ENCODE data around the gene LRCH1. TPM values are rescaled to one million over a fixed set of nuclear protein-coding genes. Genes with fewer than 3 reads are reported as not detected.
A peak's percentile ranks its signal among the peaks of the same experiment; 100 is the strongest.

Gene LRCH1
- total RNA-seq, 1 experiment from 2014 or later = 11.8 TPM

DNA sequence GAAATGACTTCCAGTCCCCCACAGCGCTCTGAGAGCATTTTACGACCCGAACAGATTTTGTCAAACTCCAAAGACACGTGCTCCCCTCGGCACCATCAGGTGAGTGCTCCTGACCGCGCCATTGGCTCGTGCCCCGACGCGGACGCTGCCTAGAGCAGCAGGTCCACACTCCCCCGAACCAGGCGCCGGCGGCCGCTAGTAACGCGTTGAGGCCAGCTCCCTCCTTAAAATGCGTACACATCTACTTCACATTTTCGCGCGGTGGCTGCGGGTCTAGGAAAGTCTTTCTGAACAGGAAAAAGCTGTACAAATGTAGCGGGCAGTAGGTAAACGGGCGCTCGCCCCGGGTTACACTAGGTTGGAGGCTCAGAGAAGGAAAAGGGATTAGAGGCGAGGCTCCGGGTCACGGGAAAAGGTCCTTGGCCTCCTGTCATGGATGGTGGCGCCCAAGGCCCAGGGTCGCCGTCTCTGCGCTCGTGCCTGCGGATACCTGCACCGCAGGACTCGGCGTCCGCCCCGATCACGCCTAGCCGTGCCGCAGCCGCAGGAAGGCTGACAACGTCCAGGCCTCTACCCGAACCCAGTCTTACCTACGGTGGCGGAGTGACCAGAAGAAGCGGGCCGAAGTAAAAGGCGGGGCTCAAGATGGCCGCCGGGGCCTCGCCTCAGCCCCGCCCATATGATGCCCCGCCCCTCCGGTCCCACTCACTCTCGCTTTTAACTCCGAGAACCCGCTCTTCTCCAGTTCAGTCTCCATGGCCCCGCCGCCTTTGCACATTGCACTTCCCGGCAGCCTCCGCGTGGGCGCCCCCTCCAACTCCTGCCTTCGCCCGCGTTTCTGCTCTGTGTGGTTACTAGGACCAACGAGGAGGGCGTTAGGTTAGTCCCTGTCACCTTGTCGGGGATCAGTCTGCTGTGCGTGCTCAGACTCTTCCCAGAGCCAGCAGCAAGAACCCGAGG is 243.8 kb downstream of the LRCH1 start, which contains the start of gene ESD (continued):
- no peak for TF ChIP-seq JUN (CRISPR knock-in tag; IDR thresholded peaks at IDR 0.05)
- TF ChIP-seq, protein P1, sequence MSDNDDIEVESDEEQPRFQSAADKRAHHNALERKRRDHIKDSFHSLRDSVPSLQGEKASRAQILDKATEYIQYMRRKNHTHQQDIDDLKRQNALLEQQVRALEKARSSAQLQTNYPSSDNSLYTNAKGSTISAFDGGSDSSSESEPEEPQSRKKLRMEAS (CRISPR knock-in tag; IDR thresholded peaks at IDR 0.05) = peak; percentile 93
- TF ChIP-seq SP1 (CRISPR knock-in tag; conservative IDR thresholded peaks at IDR 0.05) = peak; percentile 44; the same call in 1 of the 2 replicates
- TF ChIP-seq EMX1 (CRISPR knock-in tag; IDR thresholded peaks at IDR 0.05) = 0 out of 2 replicates have a peak, but pooled peaks have one; percentile 40
- TF ChIP-seq PRRX2 (CRISPR knock-in tag; IDR thresholded peaks at IDR 0.05) = no peak

DNA sequence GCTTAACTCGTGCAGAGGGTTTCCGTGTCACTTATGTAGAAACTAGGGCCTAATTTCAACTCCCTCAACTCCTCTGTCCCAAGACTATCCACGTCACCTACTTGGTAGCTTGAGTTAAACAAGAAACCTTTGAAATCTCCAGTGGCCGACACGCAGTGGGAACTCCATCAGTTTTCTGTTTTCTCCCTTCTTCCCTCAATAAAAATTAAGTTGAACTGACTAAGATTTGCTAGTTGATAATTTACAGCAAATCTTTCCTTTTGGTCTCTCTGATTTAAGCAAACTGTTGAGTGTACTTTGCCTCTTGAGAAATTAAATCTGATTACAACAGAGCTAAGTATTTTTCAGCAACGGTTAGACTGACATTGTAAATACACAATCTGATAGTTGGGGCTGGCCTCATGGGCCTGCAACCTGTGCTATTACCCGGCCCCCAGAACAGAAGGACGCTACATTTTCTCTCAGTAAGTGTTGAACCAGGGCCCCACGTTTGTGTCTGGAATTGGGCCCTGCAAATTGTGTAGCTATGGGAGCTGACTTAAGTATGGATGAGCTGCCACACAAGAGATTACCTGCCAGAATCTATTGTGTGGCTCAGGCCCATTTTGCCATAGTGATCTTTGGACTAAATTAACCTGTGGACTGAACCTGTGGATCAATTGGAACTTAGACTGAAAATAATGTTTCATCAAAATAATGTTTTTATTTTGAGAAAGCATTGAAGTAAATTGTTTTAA is 244.7 kb downstream of the LRCH1 start:
- no peaks in the 10 kb centered on the region for H3K9me3 Mint-ChIP-seq
- peaks cover 34% of the 10 kb centered on the region for H3K4me1 Mint-ChIP-seq
- peak overlapping the region; percentile 69; the same call in 1 of the 2 replicates for H3K27ac Mint-ChIP-seq
- H3K36me3 Mint-ChIP-seq = no peaks in the 10 kb centered on the region
- CTCF ChIA-PET = no interaction called here
- POLR2A ChIA-PET = no interaction called here
- no peaks in the 10 kb centered on the region for H3K27me3 Mint-ChIP-seq (ENCODE audit: low read depth)
- DNase-seq (ENCODE audit: low spot score) (no peak), ATAC-seq (no peak)
- H3K4me3 Mint-ChIP-seq = peak overlapping the region; percentile 90
- TF ChIP-seq, protein P2, sequence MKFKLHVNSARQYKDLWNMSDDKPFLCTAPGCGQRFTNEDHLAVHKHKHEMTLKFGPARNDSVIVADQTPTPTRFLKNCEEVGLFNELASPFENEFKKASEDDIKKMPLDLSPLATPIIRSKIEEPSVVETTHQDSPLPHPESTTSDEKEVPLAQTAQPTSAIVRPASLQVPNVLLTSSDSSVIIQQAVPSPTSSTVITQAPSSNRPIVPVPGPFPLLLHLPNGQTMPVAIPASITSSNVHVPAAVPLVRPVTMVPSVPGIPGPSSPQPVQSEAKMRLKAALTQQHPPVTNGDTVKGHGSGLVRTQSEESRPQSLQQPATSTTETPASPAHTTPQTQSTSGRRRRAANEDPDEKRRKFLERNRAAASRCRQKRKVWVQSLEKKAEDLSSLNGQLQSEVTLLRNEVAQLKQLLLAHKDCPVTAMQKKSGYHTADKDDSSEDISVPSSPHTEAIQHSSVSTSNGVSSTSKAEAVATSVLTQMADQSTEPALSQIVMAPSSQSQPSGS (CRISPR knock-in tag; IDR thresholded peaks at IDR 0.05; ENCODE audit: borderline replicate concordance, low read depth) = no peak
- TF ChIP-seq, protein P1 (CRISPR knock-in tag; IDR thresholded peaks at IDR 0.05) = no peak
- TF ChIP-seq FOXP1 (CRISPR knock-in tag; IDR thresholded peaks at IDR 0.05; ENCODE audit: borderline replicate concordance) = no peak
- TF ChIP-seq, protein P3, sequence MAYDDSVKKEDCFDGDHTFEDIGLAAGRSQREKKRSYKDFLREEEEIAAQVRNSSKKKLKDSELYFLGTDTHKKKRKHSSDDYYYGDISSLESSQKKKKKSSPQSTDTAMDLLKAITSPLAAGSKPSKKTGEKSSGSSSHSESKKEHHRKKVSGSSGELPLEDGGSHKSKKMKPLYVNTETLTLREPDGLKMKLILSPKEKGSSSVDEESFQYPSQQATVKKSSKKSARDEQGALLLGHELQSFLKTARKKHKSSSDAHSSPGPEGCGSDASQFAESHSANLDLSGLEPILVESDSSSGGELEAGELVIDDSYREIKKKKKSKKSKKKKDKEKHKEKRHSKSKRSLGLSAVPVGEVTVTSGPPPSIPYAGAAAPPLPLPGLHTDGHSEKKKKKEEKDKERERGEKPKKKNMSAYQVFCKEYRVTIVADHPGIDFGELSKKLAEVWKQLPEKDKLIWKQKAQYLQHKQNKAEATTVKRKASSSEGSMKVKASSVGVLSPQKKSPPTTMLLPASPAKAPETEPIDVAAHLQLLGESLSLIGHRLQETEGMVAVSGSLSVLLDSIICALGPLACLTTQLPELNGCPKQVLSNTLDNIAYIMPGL (CRISPR knock-in tag; IDR thresholded peaks at IDR 0.05) = no peak
- TF ChIP-seq, protein P4, sequence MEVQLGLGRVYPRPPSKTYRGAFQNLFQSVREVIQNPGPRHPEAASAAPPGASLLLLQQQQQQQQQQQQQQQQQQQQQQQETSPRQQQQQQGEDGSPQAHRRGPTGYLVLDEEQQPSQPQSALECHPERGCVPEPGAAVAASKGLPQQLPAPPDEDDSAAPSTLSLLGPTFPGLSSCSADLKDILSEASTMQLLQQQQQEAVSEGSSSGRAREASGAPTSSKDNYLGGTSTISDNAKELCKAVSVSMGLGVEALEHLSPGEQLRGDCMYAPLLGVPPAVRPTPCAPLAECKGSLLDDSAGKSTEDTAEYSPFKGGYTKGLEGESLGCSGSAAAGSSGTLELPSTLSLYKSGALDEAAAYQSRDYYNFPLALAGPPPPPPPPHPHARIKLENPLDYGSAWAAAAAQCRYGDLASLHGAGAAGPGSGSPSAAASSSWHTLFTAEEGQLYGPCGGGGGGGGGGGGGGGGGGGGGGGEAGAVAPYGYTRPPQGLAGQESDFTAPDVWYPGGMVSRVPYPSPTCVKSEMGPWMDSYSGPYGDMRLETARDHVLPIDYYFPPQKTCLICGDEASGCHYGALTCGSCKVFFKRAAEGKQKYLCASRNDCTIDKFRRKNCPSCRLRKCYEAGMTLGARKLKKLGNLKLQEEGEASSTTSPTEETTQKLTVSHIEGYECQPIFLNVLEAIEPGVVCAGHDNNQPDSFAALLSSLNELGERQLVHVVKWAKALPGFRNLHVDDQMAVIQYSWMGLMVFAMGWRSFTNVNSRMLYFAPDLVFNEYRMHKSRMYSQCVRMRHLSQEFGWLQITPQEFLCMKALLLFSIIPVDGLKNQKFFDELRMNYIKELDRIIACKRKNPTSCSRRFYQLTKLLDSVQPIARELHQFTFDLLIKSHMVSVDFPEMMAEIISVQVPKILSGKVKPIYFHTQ (CRISPR knock-in tag; IDR thresholded peaks at IDR 0.05) = no peak
- no peak for TF ChIP-seq SMAD4 (CRISPR knock-in tag; IDR thresholded peaks at IDR 0.05)
- no peak for TF ChIP-seq ZNF317 (CRISPR knock-in tag; IDR thresholded peaks at IDR 0.05; ENCODE audit: borderline replicate concordance, low read depth)
- no peak for TF ChIP-seq MYBL2 (CRISPR knock-in tag; IDR thresholded peaks at IDR 0.05)
- TF ChIP-seq, protein P5, sequence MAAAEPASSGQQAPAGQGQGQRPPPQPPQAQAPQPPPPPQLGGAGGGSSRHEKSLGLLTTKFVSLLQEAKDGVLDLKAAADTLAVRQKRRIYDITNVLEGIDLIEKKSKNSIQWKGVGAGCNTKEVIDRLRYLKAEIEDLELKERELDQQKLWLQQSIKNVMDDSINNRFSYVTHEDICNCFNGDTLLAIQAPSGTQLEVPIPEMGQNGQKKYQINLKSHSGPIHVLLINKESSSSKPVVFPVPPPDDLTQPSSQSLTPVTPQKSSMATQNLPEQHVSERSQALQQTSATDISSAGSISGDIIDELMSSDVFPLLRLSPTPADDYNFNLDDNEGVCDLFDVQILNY (CRISPR knock-in tag; IDR thresholded peaks at IDR 0.05) = no peak
- TF ChIP-seq, protein P6, sequence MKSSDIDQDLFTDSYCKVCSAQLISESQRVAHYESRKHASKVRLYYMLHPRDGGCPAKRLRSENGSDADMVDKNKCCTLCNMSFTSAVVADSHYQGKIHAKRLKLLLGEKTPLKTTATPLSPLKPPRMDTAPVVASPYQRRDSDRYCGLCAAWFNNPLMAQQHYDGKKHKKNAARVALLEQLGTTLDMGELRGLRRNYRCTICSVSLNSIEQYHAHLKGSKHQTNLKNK (CRISPR knock-in tag; IDR thresholded peaks at IDR 0.05) = no peak
- no peak for TF ChIP-seq FOXK1 (CRISPR knock-in tag; IDR thresholded peaks at IDR 0.05)
- TF ChIP-seq ZNF671 (CRISPR knock-in tag; IDR thresholded peaks at IDR 0.05) = no peak
- TF ChIP-seq ZBTB21 (CRISPR knock-in tag; IDR thresholded peaks at IDR 0.05; ENCODE audit: borderline replicate concordance) = no peak
- TF ChIP-seq, protein P7, sequence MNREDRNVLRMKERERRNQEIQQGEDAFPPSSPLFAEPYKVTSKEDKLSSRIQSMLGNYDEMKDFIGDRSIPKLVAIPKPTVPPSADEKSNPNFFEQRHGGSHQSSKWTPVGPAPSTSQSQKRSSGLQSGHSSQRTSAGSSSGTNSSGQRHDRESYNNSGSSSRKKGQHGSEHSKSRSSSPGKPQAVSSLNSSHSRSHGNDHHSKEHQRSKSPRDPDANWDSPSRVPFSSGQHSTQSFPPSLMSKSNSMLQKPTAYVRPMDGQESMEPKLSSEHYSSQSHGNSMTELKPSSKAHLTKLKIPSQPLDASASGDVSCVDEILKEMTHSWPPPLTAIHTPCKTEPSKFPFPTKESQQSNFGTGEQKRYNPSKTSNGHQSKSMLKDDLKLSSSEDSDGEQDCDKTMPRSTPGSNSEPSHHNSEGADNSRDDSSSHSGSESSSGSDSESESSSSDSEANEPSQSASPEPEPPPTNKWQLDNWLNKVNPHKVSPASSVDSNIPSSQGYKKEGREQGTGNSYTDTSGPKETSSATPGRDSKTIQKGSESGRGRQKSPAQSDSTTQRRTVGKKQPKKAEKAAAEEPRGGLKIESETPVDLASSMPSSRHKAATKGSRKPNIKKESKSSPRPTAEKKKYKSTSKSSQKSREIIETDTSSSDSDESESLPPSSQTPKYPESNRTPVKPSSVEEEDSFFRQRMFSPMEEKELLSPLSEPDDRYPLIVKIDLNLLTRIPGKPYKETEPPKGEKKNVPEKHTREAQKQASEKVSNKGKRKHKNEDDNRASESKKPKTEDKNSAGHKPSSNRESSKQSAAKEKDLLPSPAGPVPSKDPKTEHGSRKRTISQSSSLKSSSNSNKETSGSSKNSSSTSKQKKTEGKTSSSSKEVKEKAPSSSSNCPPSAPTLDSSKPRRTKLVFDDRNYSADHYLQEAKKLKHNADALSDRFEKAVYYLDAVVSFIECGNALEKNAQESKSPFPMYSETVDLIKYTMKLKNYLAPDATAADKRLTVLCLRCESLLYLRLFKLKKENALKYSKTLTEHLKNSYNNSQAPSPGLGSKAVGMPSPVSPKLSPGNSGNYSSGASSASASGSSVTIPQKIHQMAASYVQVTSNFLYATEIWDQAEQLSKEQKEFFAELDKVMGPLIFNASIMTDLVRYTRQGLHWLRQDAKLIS (CRISPR knock-in tag; IDR thresholded peaks at IDR 0.05; ENCODE audit: borderline replicate concordance) = no peak
- no peak for TF ChIP-seq TEAD4 (CRISPR knock-in tag; IDR thresholded peaks at IDR 0.05)
- TF ChIP-seq NR1H2 (CRISPR knock-in tag; IDR thresholded peaks at IDR 0.05) = no peak
- no peak for TF ChIP-seq ATF1 (CRISPR knock-in tag; IDR thresholded peaks at IDR 0.05)
- TF ChIP-seq NR2C2 (CRISPR knock-in tag; IDR thresholded peaks at IDR 0.05) = no peak
- TF ChIP-seq HMGA2 (CRISPR knock-in tag; IDR thresholded peaks at IDR 0.05) = no peak
